Thoracic aorta (tissue), 2 donors: ENCODE measurements around the gene STPG1. TPM values are rescaled to one million over a fixed set of nuclear protein-coding genes. Genes with fewer than 3 reads are reported as not detected.

Experiments
- ATAC-seq: fragments of 150-250 bp; one replicate; pipeline ENCODE4 v1.8.0; 2017; ENCODE audit warnings: low read depth; ENCODE audit not compliant: insufficient number of reproducible peaks, low FRiP score
- DNase-seq: peaks from one replicate; pipeline ENCODE4 v3.0.0-alpha.2; 2020; ENCODE audit warnings: low spot score
- H3K27ac ChIP-seq, 2 donors: fragments of 200-600 bp; sonication (generic); 1 replicate in 1 of 2; 2 replicates in 1 of 2; pipeline ENCODE4 v1.5.1; 2016; ENCODE audit warnings: mild to moderate bottlenecking in 2 of 2, moderate library complexity in 2 of 2
- H3K27me3 ChIP-seq: fragments of 200-600 bp; sonication (generic); replicated peaks from 2 replicates; pipeline ENCODE4 v1.6.0; 2016; ENCODE audit warnings: mild to moderate bottlenecking; ENCODE audit not compliant: insufficient read depth
- H3K36me3 ChIP-seq: fragments of 200-600 bp; sonication (generic); one replicate; pipeline ENCODE4 v1.5.1; 2016
- H3K4me1 ChIP-seq, 2 donors: fragments of 200-600 bp; sonication (generic); 1 replicate in 1 of 2; 2 replicates in 1 of 2; pipeline versions ENCODE4 v1.5.1 to v1.6.0; 2016; ENCODE audit warnings: low read depth in 2 of 2, mild to moderate bottlenecking in 1 of 2; ENCODE audit not compliant: control insufficient read depth in 1 of 2
- H3K4me3 ChIP-seq: fragments of 200-600 bp; sonication (generic); 2 replicates; pipeline ENCODE4 v1.5.1; 2016; ENCODE audit warnings: mild to moderate bottlenecking
- H3K9me3 ChIP-seq: fragments of 200-600 bp; sonication (generic); 2 replicates; pipeline ENCODE4 v1.5.1; 2016
- CTCF ChIP-seq: fragments of 200-600 bp; sonication (generic); IDR thresholded peaks from one replicate; pipeline ENCODE4 v1.5.1; 2019; ENCODE audit warnings: antibody characterized with exemption
- total RNA-seq, 2 donors: library from RNA; depleted of rRNA; stranded (reverse); fragments of >200 nt; gene quantifications; one replicate each; pipeline versions ENCODE4 v1.1.0 to v1.2.3, GENCODE V29; 2016

Gene STPG1
- total RNA-seq, 2 donors from 2014 or later, result 1.5 to 4.0 TPM

DNA sequence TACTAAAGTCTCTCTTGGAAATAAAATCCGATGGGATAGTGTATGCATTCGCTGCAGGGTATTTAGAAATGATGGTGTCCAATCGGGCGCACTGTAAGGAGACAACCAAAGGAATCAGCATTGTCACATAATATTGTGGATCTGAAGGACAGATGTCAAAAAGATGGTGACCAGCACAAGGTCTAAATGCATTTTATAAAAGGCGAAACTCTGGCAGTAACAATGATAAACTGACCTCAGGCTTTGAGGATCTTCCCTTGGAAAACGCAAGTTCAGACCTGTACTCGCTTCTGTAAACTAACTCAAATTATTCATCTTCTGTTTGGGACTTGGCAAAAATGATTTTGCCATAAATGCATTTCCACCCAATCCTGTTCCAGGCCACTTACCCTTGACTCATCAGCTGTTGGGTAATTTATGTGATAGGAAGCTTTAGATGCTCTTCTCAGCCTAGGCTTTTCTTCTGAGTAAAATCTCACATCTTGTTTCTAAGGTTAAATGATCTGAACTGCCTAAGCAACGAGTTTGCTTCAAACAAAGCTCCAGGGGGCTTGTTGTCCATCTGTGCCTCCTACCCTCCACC is 33.8 kb downstream of the STPG1 start:
- H3K27me3 ChIP-seq, result no peaks in the 10 kb centered on the region
- ATAC-seq, result no peak
- H3K4me1 ChIP-seq, result no peaks in the 10 kb centered on the region
- no peak for DNase-seq
- H3K4me3 ChIP-seq, result no peak overlapping the region
- no peak overlapping the region for H3K27ac ChIP-seq
- no peak for TF ChIP-seq CTCF
- H3K36me3 ChIP-seq, result no peaks in the 10 kb centered on the region
- H3K9me3 ChIP-seq, result no peaks in the 10 kb centered on the region

GRCh38 chr1:24374891-24375786 is 38.4 kb downstream of the STPG1 start:
- no peak for TF ChIP-seq CTCF
- no peak for DNase-seq
- no peaks in the 10 kb centered on the region for H3K4me1 ChIP-seq
- ATAC-seq, result no peak
- no peak overlapping the region for H3K4me3 ChIP-seq
- no peaks in the 10 kb centered on the region for H3K27me3 ChIP-seq
- no peak overlapping the region for H3K27ac ChIP-seq
- H3K36me3 ChIP-seq, result no peaks in the 10 kb centered on the region
- H3K9me3 ChIP-seq, result no peaks in the 10 kb centered on the region

DNA sequence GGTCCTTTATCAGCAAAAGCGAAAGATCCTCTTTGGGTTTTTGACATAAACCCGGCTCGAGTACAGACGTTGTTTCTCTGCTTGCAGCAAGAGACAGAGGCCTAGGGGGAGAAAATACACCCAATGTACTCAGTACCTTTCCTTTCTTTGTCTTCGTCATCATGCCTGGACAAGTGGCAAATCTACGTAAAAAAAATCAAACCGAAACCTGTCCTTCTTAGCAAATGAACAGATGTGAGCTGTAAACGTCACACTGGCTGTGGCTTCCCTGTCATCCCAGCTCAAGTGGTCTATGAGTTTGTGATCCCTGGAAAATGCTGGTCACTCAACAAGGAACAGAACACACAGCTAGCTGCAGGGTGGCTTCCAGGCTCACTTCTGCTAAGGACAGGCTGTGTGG is 39.9 kb downstream of the STPG1 start:
- Histone ChIP-seq H3K27ac (no peak overlapping the region), H3K9me3 (no peaks in the 10 kb centered on the region), H3K4me3 (no peak overlapping the region), H3K27me3 (no peaks in the 10 kb centered on the region), H3K36me3 (no peaks in the 10 kb centered on the region), H3K4me1 (peaks cover 0 to 3% of the 10 kb centered on the region in 2 donors)
- DNase-seq, result no peak
- TF ChIP-seq CTCF, result no peak
- ATAC-seq, result no peak

DNA sequence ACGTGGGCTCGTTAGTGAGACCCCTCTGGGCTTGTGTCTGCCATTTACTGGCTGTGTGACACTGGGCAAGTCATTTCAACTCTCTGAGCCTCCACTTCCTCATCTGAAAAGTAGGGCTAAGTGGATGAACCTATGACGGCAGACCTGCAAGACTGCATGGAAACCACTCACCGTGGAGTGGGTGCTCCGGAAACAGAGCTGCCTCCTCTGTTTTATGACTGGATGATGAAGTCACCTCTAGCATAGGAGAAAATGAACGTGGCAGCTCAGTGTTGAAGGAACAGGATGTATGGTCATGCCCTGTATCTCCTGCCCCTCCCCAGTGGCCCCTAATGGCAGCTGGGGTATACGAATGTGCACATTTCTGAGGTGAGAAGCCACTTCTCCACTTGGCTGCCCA is 40.5 kb downstream of the STPG1 start:
- Histone ChIP-seq H3K27ac (no peak overlapping the region), H3K9me3 (no peaks in the 10 kb centered on the region), H3K4me3 (no peak overlapping the region), H3K27me3 (no peaks in the 10 kb centered on the region), H3K4me1 (peaks cover 0 to 3% of the 10 kb centered on the region in 2 donors), H3K36me3 (no peaks in the 10 kb centered on the region)
- no peak for TF ChIP-seq CTCF
- DNase-seq, result no peak
- ATAC-seq, result no peak

GRCh38 chr1:24369801-24370200 is 43.8 kb downstream of the STPG1 start:
- Histone ChIP-seq H3K9me3 (no peaks in the 10 kb centered on the region), H3K27ac (no peak overlapping the region), H3K36me3 (no peaks in the 10 kb centered on the region), H3K4me1 (peaks cover 0 to 3% of the 10 kb centered on the region in 2 donors), H3K27me3 (no peaks in the 10 kb centered on the region), H3K4me3 (no peak overlapping the region)
- no peak for TF ChIP-seq CTCF
- no peak for DNase-seq
- ATAC-seq, result no peak
